ENCODE results near the gene CMTM3.

DNA sequence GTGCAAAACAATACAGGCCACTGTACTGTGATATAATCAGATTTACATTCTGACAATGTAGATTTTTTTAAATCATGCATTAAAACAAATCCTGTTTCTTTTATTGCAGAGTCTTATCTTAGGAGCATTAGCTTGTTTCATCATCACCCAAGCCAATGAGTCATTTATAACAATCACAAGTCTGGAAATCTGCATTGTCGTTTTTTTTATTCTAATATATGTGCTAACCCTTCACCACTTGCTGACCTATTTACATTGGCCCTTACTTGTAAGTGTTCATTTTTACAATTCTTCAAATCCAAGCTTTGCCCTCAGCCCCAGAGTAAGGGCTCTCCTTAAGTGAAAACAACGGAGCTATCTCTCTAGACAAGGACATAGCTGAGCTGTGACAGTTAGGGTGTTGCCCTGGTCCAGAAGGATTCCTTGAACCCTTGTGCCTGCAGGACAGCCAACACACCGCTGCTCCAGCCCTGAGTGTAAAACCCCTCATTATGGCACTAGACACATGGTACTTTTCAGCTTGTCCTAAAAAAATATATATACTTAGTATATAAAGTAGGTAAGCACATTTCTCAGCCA is 34.6 kb upstream of the CMTM3 start:
- TF ChIP-seq, protein P1, sequence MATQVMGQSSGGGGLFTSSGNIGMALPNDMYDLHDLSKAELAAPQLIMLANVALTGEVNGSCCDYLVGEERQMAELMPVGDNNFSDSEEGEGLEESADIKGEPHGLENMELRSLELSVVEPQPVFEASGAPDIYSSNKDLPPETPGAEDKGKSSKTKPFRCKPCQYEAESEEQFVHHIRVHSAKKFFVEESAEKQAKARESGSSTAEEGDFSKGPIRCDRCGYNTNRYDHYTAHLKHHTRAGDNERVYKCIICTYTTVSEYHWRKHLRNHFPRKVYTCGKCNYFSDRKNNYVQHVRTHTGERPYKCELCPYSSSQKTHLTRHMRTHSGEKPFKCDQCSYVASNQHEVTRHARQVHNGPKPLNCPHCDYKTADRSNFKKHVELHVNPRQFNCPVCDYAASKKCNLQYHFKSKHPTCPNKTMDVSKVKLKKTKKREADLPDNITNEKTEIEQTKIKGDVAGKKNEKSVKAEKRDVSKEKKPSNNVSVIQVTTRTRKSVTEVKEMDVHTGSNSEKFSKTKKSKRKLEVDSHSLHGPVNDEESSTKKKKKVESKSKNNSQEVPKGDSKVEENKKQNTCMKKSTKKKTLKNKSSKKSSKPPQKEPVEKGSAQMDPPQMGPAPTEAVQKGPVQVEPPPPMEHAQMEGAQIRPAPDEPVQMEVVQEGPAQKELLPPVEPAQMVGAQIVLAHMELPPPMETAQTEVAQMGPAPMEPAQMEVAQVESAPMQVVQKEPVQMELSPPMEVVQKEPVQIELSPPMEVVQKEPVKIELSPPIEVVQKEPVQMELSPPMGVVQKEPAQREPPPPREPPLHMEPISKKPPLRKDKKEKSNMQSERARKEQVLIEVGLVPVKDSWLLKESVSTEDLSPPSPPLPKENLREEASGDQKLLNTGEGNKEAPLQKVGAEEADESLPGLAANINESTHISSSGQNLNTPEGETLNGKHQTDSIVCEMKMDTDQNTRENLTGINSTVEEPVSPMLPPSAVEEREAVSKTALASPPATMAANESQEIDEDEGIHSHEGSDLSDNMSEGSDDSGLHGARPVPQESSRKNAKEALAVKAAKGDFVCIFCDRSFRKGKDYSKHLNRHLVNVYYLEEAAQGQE (IDR thresholded peaks at IDR 0.05; ENCODE audit: insufficient replicate concordance, low read depth) = no peak
- TF ChIP-seq, protein P2, sequence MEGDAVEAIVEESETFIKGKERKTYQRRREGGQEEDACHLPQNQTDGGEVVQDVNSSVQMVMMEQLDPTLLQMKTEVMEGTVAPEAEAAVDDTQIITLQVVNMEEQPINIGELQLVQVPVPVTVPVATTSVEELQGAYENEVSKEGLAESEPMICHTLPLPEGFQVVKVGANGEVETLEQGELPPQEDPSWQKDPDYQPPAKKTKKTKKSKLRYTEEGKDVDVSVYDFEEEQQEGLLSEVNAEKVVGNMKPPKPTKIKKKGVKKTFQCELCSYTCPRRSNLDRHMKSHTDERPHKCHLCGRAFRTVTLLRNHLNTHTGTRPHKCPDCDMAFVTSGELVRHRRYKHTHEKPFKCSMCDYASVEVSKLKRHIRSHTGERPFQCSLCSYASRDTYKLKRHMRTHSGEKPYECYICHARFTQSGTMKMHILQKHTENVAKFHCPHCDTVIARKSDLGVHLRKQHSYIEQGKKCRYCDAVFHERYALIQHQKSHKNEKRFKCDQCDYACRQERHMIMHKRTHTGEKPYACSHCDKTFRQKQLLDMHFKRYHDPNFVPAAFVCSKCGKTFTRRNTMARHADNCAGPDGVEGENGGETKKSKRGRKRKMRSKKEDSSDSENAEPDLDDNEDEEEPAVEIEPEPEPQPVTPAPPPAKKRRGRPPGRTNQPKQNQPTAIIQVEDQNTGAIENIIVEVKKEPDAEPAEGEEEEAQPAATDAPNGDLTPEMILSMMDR (IDR thresholded peaks at IDR 0.05; ENCODE audit: insufficient read depth, low read length) = no peak

Data from HL-60 (cell line).